Stimulated activated CD8-positive, alpha-beta memory T cell treated with anti-CD3 and anti-CD28 coated beads, Interleukin-7, amount 100 ng/mL, for 24 hours (primary cell): ENCODE results near the gene CAT.

Experiments
- DNase-seq: peaks from one replicate; pipeline ENCODE4 v3.0.0-alpha.2; 2020; ENCODE audit warnings: low read depth

CAT gene

GRCh38 chr11:34425360-34425759 is 13.4 kb upstream of the CAT start:
- DNase-seq, result no peak

- no peak for DNase-seq
Observed at GRCh38 chr11:34425867-34426266, 12.9 kb upstream of the CAT start.

- DNase-seq, result no peak
Observed at GRCh38 chr11:34426766-34427185, 12.0 kb upstream of the CAT start.

GRCh38 chr11:34427186-34427805 is 11.4 kb upstream of the CAT start:
- no peak for DNase-seq

- DNase-seq, result no peak
Observed at GRCh38 chr11:34431979-34432378, 6.8 kb upstream of the CAT start.

- no peak for DNase-seq
Observed at GRCh38 chr11:34432822-34433221, 5.9 kb upstream of the CAT start.

- DNase-seq, result no peak
Observed at GRCh38 chr11:34433899-34434298, 4.8 kb upstream of the CAT start.

GRCh38 chr11:34437224-34438125 is 1.3 kb upstream of the CAT start:
- no peak for DNase-seq

- DNase-seq, result no peak
Observed at GRCh38 chr11:34439610-34440198, 970 bp downstream of the CAT start.

- DNase-seq, result no peak
Observed at GRCh38 chr11:34441814-34442213, 3.1 kb downstream of the CAT start.

- no peak for DNase-seq
Observed at GRCh38 chr11:34443136-34443535, 4.4 kb downstream of the CAT start.

GRCh38 chr11:34444428-34444827 is 5.7 kb downstream of the CAT start:
- DNase-seq, result no peak

- DNase-seq, result no peak
Observed at GRCh38 chr11:34445956-34446355, 7.2 kb downstream of the CAT start.

- no peak for DNase-seq
Observed at GRCh38 chr11:34446386-34446785, 7.7 kb downstream of the CAT start.

- DNase-seq, result no peak
Observed at GRCh38 chr11:34447044-34447443, 8.3 kb downstream of the CAT start.

- DNase-seq, result no peak
Observed at GRCh38 chr11:34448223-34448994, 9.7 kb downstream of the CAT start.

- no peak for DNase-seq
Observed at GRCh38 chr11:34449013-34449412, 10.3 kb downstream of the CAT start.

- DNase-seq, result no peak
Observed at GRCh38 chr11:34451053-34451452, 12.3 kb downstream of the CAT start.

- DNase-seq, result no peak
Observed at GRCh38 chr11:34454308-34455032, 15.7 kb downstream of the CAT start.

- no peak for DNase-seq
Observed at GRCh38 chr11:34457607-34458006, 18.9 kb downstream of the CAT start.

GRCh38 chr11:34458525-34458924 is 19.8 kb downstream of the CAT start:
- DNase-seq, result no peak
